ENCODE measurements around the gene ITGA7. TPM values are rescaled to one million over a fixed set of nuclear protein-coding genes. Genes with fewer than 3 reads are reported as not detected.

The ITGA7 gene
- total and polyA plus RNA-seq, 3 donors from 2014 or later, result 26.4 to 43.3 (median 30.6) TPM

- no peaks in the 10 kb centered on the region for H3K9me3 ChIP-seq
- H3K36me3 ChIP-seq (ENCODE audit: low read depth, missing control alignments), result no peaks in the 10 kb centered on the region
- H3K4me3 ChIP-seq, result no peak overlapping the region
- WGBS, 2 donors, result 93 to 95% methylated on average over 12 of the region's 12 CpGs
- no peak overlapping the region for H3K27ac ChIP-seq
- no peak for DNase-seq
- no peaks in the 10 kb centered on the region for H3K27me3 ChIP-seq
- intact Hi-C loops (cut with DNase I; ENCODE audit: low total_unique reads), result no loop called here
- H3K4me1 ChIP-seq, result no peaks in the 10 kb centered on the region
- no peak for TF ChIP-seq POLR2A (IDR thresholded peaks at IDR 0.05)
- no peak for TF ChIP-seq CTCF (IDR thresholded peaks at IDR 0.05)
Measured at GRCh38 chr12:55692631-55693322, 14.9 kb downstream of the ITGA7 start.

DNA sequence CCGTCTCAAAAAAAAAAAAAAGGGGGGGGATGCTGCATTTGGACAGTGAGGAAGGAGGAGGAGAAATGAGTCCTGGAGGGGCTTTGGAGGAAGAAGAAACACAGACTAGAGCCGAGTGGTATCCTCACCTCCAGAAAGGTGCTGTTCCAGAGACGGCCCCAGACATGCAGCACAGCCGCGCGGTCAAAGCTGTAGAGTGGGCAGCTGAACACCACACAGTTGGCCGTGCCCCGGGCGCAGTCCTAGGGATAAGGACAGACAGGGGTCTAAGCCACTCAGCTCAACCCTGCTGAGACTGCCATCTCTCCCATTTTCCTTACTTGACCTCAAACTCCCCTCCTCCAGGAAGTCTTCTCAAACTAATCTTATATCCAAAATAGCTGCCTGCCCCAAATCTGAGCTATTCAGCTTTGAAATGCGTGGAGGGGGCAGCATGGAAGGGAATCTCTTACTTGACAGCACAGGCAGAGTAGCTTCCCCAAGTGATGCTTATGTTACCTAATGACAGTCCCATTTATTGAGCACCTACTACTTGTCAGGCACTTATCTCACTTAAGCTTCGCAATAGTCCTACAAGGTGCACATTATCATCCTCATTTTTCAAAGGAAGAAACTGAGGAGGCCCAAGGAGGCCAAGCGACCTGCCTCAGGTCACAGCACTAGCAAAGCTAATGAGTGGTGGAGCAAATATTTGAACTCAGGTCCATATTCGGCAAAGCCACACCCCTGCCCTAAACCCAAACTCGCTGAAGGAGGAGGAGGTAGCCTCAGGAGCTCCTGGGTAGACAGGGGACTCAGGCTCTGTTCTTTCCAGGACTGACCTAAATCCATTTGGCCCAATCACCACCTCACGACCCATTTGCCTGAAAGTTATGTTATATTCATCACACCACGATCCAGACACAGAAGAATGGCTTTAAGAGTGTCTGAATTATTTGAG lies 18.7 kb downstream of the ITGA7 start:
- no peaks in the 10 kb centered on the region for H3K4me1 ChIP-seq
- no peaks in the 10 kb centered on the region for H3K36me3 ChIP-seq (ENCODE audit: low read depth, missing control alignments)
- 90 to 93% methylated on average over 13 to 16 of the region's 16 CpGs for WGBS, 2 donors
- no peak for TF ChIP-seq CTCF (IDR thresholded peaks at IDR 0.05)
- no peak for TF ChIP-seq POLR2A (IDR thresholded peaks at IDR 0.05)
- DNase-seq, result no peak
- no peak overlapping the region for H3K27ac ChIP-seq
- no peak overlapping the region for H3K4me3 ChIP-seq
- no peaks in the 10 kb centered on the region for H3K27me3 ChIP-seq
- intact Hi-C loops (cut with DNase I; ENCODE audit: low total_unique reads), result no loop called here
- no peaks in the 10 kb centered on the region for H3K9me3 ChIP-seq

DNA sequence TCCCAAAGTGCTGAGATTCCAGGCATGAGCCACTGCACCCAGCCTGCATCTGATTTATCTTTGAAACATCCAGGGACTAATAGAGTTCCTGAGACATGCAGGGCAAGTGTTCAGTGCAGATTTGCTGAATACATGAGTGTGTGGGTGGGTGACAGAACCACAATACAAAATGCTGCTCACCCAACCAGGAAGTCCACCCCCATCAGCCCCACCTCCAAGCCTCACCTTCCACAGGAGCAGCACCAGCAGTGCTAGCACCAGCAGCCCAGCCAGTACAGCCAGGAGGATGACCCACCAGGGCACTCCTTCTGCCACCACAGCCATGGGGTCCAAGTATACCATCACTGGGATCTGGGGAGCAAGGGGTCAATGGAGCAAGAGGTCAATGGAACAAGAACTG lies 20.0 kb downstream of the ITGA7 start:
- no peaks in the 10 kb centered on the region for H3K9me3 ChIP-seq
- no peaks in the 10 kb centered on the region for H3K4me1 ChIP-seq
- H3K36me3 ChIP-seq (ENCODE audit: low read depth, missing control alignments), result no peaks in the 10 kb centered on the region
- intact Hi-C loops (cut with DNase I; ENCODE audit: low total_unique reads), result no loop called here
- no peak overlapping the region for H3K27ac ChIP-seq
- no peak overlapping the region for H3K4me3 ChIP-seq
- no peak for TF ChIP-seq CTCF (IDR thresholded peaks at IDR 0.05)
- no peak for TF ChIP-seq POLR2A (IDR thresholded peaks at IDR 0.05)
- no peaks in the 10 kb centered on the region for H3K27me3 ChIP-seq
- no peak for DNase-seq

- WGBS, 2 donors, result 91 to 93% methylated on average over 8 to 9 of the region's 9 CpGs
- Histone ChIP-seq H3K36me3 (ENCODE audit: low read depth, missing control alignments) (no peaks in the 10 kb centered on the region), H3K27me3 (no peaks in the 10 kb centered on the region), H3K9me3 (no peaks in the 10 kb centered on the region), H3K27ac (no peak overlapping the region), H3K4me1 (peaks cover 8% of the 10 kb centered on the region), H3K4me3 (no peak overlapping the region)
- intact Hi-C loops (cut with DNase I; ENCODE audit: low total_unique reads), result no loop called here
- no peak for DNase-seq
- no peak for TF ChIP-seq POLR2A (IDR thresholded peaks at IDR 0.05)
- no peak for TF ChIP-seq CTCF (IDR thresholded peaks at IDR 0.05)
Measured at GRCh38 chr12:55686366-55687010, 21.2 kb downstream of the ITGA7 start.
